Mesenteric fat pad (tissue), 1 donor: ENCODE measurements around the gene CCNB1. TPM values are rescaled to one million over a fixed set of nuclear protein-coding genes. Genes with fewer than 3 reads are reported as not detected.
"Not testable (repeated sequence)": the region's sequence is repeated elsewhere in the genome, so short reads cannot be mapped to it uniquely, and the experiment has no call there.

Experiments used
- DNase-seq: peaks from one replicate; pipeline ENCODE4 v3.0.0-alpha.2; 2020; ENCODE audit warnings: low spot score
- total RNA-seq: library from RNA; stranded (reverse); fragmentation: NEBNext Ultra II Directional; extraction: Animal tissue kit (Norgen Biotek cat#: 25700); gene quantifications from one replicate; pipeline ENCODE4 v1.2.1, GENCODE V29; 2021
- donor health status: DM: yes; HTN: yes; CAD: no.

The CCNB1 gene
- total RNA-seq, 1 donor from 2014 or later = 4.9 TPM

DNA sequence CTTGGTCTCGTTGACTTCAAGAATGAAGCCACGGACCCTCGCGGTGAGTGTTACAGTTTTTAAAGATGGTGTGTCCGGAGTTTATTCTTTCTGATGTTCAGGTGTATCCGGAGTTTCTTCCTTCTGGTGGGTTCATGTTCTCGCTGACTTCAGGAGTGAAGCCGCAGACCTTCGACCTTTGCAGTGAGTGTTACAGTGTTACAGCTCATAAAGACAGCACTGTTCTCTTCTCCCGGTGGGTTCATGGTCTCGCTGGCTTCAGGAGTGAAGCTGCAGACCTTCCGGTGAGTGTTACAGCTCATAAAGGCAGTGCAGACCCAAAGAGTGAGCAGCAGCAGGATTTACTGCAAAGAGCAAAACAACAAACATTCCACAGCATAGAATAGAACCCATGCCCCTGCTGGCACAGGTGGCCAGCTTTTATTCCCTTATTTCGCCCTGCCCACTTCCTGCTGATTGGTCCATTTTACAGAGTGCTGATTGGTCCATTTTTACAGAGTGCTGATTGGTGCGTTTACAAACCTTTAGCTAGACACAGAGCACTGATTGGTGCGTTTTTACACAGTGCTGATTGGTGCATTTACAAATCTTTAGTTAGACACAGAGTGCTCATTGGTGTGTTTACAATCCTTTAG is 14.8 kb downstream of the CCNB1 start:
- not testable (repeated sequence) for DNase-seq

DNA sequence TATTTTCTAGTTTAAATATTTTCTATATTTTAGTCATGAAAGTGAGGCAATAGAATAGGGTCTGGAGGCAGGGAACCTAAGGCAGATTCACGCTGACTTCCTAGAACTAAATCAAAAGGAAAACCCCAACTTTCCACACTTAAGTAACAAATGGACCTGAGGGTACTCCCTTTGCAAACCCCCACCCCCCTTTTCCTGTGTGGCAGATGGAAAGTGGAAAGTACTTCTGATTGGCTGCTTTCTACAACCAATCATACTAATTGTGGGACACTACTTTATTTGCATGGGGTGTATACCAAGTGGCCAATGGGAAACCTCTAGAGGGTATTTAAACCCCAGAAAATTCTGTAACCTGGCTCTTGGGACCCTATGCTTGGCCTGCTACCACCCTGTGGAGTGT is 17.7 kb downstream of the CCNB1 start:
- DNase-seq = no peak

DNA sequence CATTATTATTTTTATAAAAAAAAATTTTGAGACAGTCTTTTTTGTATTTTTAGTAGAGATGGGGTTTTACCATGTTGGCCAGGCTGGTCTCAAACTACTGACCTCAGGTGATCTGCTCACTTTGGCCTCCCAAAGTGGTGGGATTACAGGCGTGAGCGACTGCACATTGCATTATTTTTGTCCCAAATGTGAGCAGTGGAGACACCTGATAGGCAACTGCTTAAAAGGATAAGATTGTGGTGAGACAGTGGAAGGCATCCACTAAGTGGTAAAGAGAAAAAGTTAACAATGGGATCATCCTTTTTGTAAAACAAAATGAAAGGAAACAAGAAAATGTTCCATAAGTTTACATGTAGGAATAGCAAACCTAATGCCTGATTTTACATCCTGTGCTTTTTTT is 20.4 kb downstream of the CCNB1 start:
- no peak for DNase-seq

DNA sequence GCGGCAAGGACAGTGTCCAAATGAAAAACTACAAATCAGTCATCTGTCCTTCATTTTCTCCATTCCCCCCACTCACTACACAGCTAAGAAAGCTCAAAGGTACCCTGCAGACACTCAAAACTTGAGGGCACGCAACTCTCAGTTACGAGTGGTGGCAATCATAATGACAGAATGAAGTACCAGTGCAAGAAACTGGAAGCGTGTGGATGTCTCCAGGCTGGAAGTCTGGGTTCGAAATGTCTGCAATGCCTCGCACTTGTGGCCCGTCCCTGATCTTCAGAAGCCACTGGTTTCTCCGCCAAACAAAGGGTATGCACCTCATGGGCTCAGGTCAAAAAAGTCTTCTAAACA is 21.8 kb downstream of the CCNB1 start:
- no peak for DNase-seq

DNA sequence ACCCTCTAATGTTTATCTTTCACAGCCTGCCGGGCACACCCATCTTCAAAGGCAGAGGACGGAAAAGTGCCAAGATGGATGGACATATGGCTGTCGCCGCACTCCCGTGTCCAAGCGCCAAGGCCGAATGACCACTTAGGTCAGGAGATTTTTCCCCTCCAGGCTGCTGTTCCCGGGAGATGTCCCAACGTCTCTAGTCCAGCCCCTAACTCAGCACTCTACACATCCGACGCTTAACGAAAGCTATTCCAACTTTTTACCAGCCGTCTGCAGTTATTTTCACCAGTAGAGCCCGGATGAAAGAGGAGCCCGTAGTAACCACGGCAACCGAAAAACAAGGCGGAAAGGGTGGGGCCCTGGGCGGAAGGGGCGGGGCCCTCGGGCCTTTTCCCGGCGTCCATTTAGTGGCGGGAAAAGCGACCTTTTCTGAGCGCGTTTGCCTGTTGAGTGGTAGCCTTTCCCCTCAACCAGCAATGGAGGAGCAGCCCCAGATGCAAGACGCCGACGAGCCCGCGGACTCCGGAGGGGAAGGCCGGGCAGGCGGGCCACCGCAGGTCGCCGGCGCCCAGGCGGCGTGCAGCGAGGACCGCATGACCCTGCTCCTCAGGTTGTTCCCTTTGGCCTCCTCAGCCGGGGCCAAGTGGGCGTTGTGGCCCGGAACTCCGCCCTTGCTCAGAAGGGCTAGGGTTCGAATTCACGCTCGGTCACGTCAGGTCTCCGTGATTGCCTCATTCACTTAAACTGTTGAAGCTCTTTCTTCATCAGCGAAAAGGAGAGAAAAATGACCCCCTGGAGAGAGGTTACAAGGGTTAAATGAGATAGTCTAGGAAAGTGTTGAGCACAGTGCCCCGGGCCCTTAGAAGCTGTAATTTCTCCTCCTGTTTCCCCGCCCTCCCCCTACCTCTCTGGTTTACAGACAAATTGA is 22.5 kb downstream of the CCNB1 start, which contains the start of gene CENPH:
Gene CENPH, plus strand, starts transcription at position 422 of the 925 bp plus-strand sequence. Its CDS starts 52 bp downstream, at position 474.
- DNase-seq = peak; percentile 95

DNA sequence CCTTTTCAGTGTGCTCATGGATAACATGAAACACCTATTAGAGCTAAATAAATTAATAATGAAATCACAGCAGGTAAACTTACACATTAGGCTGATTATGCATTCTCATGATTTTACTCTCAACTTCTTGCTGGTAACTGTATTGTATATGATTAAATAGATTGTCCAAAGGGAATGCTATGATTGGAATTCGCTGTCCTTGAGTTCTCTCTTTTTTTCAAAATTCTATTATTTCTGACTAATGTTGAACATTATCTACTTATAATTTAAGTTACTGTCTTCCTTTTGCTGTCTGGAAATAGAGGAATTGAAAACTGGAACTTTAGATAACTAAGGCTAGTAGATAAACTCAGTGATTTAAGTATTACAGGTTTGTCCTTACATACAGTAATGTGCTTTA is 35.5 kb downstream of the CCNB1 start:
- DNase-seq = no peak

DNA sequence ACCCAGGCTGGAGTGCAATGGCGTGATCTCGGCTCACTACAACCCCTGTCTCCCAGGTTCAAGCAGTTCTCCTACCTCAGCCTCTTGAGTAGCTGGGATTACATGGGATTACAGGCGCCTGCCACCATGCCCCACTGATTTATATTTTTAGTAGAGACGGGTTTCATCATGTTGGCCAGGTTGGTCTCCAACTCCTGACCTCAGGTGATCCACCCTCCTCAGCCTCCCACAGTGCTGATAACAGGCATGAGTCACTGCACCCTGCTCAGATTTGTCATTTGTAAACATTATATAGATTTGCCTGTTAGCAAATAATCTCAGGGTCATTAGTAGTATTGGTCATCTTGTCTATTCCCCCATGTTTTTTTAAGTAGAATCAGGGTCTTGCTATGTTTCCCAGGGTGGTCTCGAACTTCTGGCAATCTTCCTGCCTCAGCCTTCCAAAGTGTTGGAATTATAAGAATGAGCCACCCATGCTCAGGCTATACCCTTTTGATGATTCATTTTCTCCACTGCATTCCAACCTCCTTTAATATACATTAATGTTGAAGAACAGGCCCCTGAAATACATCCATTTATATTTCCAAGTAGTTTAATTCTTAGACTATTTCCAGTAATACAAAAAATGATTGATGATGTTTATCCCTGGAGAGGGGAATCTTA is 39.7 kb downstream of the CCNB1 start:
- peak; percentile 9 for DNase-seq

DNA sequence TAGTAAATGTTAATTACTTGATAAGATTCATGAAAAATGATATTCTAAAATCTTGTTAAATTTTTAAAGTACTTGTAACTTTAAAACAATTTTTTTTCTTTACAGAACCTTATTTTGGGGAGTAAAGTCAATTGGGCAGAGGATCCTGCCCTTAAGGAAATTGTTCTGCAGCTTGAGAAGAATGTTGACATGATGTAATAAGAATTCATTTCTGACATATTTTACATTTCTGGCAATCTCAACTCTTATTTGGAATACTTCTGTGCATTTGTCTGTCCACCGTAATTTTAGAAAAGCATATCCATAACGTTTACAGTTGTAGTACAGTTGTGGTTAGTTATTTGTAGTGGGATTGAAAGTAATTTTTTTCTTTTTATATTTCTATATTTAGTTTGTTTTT is 42.7 kb downstream of the CCNB1 start:
- DNase-seq = no peak

DNA sequence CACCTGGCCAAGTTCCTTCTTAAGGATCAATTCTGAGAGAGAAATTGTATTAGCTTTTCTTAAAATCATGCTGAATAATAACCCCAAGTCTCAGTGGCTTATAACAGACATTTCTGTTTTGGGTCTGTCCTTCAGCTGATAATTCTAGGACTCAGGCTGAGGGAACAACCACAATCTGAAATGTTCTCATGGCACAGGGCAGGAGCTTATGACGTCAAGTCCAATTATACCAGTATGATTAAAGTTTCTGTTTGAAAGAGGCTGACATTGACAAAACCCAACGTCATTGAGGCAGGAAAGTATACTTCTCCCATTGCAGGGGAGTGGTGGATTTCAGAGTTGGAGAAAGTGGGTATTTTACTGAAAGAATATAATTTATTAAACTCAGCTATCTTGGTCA is 44.2 kb downstream of the CCNB1 start:
- DNase-seq = no peak

DNA sequence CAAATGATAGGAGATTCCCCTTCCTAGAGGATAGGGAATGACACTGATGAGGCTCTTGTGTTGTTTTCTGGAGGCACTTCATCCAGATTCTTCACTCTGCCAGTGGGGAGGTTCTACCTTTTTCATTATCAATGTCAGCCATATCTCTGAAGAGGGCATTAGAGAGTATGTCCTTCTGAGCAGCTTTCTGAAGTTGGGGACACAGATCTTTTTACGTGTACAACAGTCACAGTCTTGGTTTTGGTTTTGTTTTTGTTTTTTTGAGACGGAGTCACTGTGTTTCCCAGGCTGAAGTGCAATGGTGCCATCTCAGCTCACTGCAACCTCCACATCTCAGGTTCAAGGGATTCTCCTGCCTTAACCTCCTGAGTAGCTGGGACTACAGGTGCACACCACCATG is 45.1 kb downstream of the CCNB1 start:
- DNase-seq = no peak

DNA sequence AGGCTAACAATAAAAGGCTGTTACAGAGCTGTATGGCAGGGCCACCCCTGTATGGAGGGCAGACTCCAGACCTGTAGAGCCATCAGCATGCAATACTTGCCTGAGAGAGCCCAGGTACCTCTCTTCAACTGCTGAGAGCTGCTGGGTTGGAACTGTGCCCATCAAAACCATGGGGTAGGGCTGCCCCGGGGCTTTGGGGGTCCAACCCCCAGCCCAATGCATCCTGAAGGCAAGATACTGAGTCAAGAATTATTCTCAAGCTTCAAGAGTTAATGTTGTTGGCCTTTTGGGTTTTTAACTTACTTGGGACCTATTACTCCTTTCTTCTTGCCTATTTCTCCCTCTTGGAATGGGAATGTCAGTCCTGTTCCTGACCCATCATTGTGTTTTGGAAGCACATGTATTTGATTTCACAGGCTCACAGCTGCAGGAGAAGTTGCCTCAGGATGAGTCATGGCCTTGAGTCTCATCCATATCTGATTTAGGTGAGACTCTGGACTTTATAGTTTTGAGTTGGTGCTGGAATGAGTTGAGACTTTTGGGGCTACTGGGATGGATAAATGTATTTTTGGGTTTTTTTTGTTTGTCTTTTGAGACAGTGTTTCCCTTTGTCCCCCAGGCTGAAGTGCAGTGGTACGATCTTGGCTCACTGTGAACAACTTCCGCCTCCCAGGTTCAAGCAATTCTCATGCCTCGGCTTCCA is 46.7 kb downstream of the CCNB1 start:
- no peak for DNase-seq

DNA sequence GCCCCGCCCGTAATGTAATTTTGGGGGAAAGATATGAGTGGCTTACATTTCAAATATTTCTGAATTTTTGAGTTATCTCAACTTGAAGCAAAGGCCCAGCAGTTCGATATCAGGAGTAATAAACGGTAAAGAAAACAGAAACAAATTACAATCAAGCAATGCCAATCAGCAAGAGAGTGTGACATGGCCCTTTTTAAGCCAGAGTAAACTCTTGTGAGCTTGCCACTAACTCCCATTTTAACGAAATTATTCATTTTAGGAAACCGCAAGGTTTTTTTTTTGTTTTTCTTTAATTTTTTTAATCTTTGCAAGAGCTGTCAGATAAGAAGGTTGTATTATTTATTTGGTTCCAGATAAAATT is 50.2 kb downstream of the CCNB1 start:
- no peak for DNase-seq

DNA sequence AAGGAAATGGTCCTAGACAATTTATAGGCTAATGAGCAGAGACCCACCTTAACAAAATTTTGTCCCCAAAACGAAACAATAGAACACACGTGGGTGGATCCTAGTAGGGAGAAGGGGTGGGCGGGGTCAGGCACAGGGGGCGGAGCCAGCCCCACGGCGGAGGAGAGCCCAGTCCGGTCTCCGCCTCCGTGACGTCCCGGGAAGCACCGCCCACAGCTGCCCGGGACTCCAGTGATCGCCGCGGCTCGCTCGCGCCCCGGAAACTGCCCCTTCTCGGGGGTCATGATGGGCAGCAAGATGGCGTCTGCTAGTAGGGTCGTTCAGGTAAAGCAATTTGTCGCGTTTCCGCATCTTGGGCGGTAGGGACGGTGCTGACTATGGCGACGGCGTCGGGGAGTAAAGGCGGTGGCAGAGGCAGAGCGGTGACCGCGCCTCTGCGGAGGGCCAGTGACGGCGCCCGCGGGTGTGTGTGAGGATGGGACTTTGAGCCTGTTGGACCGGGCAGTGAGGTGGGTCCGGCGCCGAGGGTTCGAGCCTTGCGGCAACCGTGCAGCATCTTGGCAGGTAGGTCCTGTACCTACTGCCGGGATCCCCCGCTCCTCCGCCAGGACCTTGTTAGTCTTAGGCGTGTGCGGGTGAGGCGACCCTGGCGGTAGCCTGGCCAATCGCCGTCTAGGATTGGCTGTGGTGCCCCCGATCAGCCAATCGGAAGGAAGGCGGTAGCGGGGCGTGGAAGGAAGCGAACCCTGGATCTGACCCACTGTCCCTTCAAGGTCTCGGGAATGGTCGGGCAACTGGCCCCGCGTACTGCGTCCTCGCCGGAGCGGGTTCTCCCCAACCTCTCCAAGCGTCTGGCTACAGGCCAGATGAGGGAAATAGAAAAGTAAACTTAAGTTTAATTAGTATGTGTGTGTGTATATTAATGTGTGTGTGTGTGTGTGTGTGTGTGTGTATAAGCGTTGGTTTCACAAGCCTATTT is 50.9 kb downstream of the CCNB1 start:
- peak; percentile 99 for DNase-seq

DNA sequence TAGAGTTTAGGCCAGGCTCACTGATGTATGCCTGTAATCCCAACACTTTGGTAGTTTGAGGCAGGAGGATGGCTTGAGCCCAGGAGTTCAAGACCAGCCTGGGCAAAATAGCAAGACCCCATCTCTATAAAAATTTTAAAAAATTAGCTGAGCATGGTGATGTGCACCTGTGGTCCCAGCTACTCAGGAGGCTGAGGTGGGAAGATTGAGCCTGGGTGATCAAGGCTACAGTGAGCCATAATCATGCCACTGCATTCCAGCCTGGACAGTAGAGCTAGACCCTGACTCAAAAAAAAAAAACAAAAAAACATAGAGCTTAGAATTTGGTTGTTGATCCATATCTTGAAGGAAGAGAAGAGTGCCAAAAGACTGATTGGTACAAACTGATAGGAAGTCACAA is 53.0 kb downstream of the CCNB1 start:
- no peak for DNase-seq

DNA sequence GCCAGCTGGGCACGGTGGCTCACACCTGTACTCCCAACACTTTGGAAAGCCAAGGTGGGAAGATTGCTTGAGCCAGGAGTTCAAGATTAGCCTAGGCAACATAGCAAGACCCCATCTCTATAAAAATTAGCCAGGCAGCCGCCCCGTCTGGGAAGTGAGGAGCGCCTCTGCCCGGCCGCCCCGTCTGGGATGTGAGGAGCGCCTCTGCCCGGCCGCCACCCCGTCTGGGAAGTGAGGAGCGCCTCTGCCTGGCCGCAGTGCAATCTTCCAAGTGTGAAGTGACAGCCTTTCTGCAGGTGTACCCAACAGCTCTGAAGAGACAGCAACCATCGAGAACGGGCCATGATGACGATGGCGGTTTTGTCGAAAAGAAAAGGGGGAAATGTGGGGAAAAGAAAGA is 53.4 kb downstream of the CCNB1 start:
- not testable (repeated sequence) for DNase-seq

DNA sequence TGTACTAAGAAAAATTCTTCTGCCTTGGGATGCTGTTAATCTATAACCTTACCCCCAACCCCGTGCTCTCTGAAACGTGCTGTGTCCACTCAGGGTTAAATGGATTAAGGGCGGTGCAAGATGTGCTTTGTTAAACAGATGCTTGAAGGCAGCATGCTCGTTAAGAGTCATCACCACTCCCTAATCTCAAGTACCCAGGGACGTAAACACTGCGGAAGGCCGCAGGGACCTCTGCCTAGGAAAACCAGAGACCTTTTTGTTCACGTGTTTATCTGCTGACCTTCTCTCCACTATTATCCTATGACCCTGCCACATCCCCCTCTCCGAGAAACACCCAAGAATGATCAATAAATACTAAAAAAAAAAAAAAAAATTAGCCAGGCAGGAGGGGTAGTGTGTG is 53.9 kb downstream of the CCNB1 start:
- DNase-seq = not testable (repeated sequence)

DNA sequence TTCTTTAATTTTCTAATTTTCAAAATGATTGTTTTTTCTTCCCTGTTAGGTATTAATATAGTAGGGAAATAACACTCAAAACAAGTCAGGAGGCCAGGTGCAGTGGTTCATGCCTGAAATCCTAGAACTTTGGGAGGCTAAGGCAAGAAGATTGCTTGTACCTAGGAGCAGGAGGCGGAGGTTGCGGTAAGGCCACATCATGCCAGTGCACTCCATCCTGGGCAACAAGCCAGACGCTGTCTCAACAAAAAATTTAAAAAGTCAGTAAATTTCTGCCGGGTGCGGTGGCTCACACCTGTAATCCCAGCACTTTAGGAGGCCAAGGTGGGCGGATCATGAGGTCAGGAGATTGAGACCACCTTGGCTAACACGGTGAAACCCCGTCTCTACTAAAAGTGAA is 57.6 kb downstream of the CCNB1 start:
- DNase-seq = no peak

DNA sequence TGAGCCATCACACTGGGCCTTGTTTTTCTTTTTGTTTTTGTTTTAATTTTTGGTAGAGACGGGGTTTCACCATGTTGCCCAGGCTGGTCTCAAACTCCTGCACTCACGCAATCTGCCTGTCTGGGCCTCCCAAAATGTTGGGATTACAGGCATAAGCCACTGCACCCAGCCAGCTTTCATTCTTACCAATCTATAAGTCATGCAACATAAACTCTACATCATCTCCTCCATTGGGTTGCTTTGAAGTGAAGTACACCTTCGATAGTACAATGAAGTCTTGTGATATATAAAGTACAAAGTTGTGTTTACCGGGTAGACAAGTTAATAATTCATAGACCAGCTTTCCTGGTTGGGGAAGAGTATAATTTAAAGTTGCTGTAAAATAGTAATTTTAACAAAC is 58.9 kb downstream of the CCNB1 start:
- no peak for DNase-seq
